GM23338 (cell line): ENCODE results near the gene HTR6. TPM values are rescaled to one million over a fixed set of nuclear protein-coding genes. Genes with fewer than 3 reads are reported as not detected.

ENCODE experiments used
- ATAC-seq: fragments of 200-7000 bp; cut with Tn5 transposase; 3 replicates; pipeline ENCODE4 v1.9.1; 2020
- DNase-seq: peaks from one replicate; pipeline ENCODE4 v3.0.0-alpha.2; 2015; ENCODE audit warnings: low spot score
- H2AFZ ChIP-seq: fragments of 200-600 bp; sonication (generic); 2 replicates; pipeline ENCODE4 v1.8.0; 2016; ENCODE audit warnings: antibody characterized with exemption, mild to moderate bottlenecking, moderate library complexity
- H3F3A ChIP-seq: fragments of 200-600 bp; sonication (generic); replicated peaks from 2 replicates; pipeline ENCODE4 v1.8.0; 2017; ENCODE audit warnings: antibody characterized with exemption, mixed run types, low read depth
- H3K27ac ChIP-seq: fragments of 200-600 bp; sonication (generic); 2 replicates; pipeline ENCODE4 v1.6.1; 2016; ENCODE audit warnings: low read depth
- H3K27me3 ChIP-seq: fragments of 200-600 bp; sonication (generic); 2 replicates; pipeline ENCODE4 v1.8.0; 2016; ENCODE audit warnings: mild to moderate bottlenecking, mixed run types, moderate library complexity; ENCODE audit not compliant: insufficient read depth
- H3K36me3 ChIP-seq: fragments of 200-600 bp; sonication (generic); 2 replicates; pipeline ENCODE4 v1.8.0; 2016; ENCODE audit warnings: mild to moderate bottlenecking; ENCODE audit not compliant: insufficient read depth
- H3K4me1 ChIP-seq: fragments of 200-600 bp; sonication (generic); 2 replicates; pipeline ENCODE4 v1.8.0; 2016; ENCODE audit warnings: mild to moderate bottlenecking, moderate library complexity; ENCODE audit not compliant: insufficient read depth
- H3K4me2 ChIP-seq: fragments of 200-600 bp; sonication (generic); 2 replicates; pipeline ENCODE4 v1.7.1; 2017; ENCODE audit warnings: mixed run types
- H3K4me3 ChIP-seq: fragments of 200-600 bp; sonication (generic); 2 replicates; pipeline ENCODE4 v1.6.1; 2016; ENCODE audit warnings: mixed run types
- H3K79me2 ChIP-seq: fragments of 200-600 bp; sonication (generic); replicated peaks from 2 replicates; pipeline ENCODE4 v1.8.0; 2017; ENCODE audit warnings: mild to moderate bottlenecking; ENCODE audit not compliant: insufficient read depth
- H3K9me2 ChIP-seq: fragments of 200-600 bp; sonication (generic); 2 replicates; pipeline ENCODE4 v1.8.0; 2017; ENCODE audit not compliant: insufficient read depth
- H4K20me1 ChIP-seq: fragments of 200-600 bp; sonication (generic); replicated peaks from 2 replicates; pipeline ENCODE4 v1.8.0; 2017; ENCODE audit warnings: mild to moderate bottlenecking; ENCODE audit not compliant: insufficient read depth
- H3K27ac Mint-ChIP-seq: 2 replicates; pipeline ENCODE4 v1.8.0; 2020; ENCODE audit warnings: inconsistent platforms, mild to moderate bottlenecking, moderate library complexity, mixed read lengths
- H3K27me3 Mint-ChIP-seq: 3 replicates; pipeline ENCODE4 v1.8.0; 2022; ENCODE audit warnings: low read depth, mild to moderate bottlenecking, moderate library complexity, mixed read lengths, inconsistent platforms; ENCODE audit not compliant: insufficient read depth, poor library complexity
- H3K36me3 Mint-ChIP-seq: 3 replicates; pipeline ENCODE4 v1.8.0; 2021; ENCODE audit warnings: low read depth, mild to moderate bottlenecking, inconsistent platforms, moderate library complexity, mixed read lengths
- H3K4me1 Mint-ChIP-seq: 3 replicates; pipeline ENCODE4 v1.8.0; 2020; ENCODE audit warnings: mild to moderate bottlenecking, inconsistent platforms, mixed read lengths
- H3K4me3 Mint-ChIP-seq: 3 replicates; pipeline ENCODE4 v1.8.0; 2021; ENCODE audit warnings: moderate library complexity, mild to moderate bottlenecking, inconsistent platforms, mixed read lengths
- H3K9me3 Mint-ChIP-seq: 3 replicates; pipeline ENCODE4 v1.8.0; 2020; ENCODE audit warnings: moderate library complexity, mild to moderate bottlenecking, inconsistent platforms, mixed read lengths
- CREB1 ChIP-seq: fragments of 250-450 bp; sonication (Bioruptor Pico); IDR thresholded peaks from 2 replicates; pipeline ENCODE4 v1.5.0; 2020; ENCODE audit warnings: low read depth, mild to moderate bottlenecking, moderate library complexity
- EZH2 ChIP-seq: fragments of 200-600 bp; sonication (generic); IDR thresholded peaks from one replicate; pipeline ENCODE4 v1.8.0; 2017; ENCODE audit warnings: antibody characterized with exemption, mild to moderate bottlenecking, low read depth; ENCODE audit not compliant: unreplicated experiment
- EZH2phosphoT487 ChIP-seq: fragments of 200-600 bp; sonication (generic); IDR thresholded peaks from one replicate; pipeline ENCODE4 v1.8.1; 2018; ENCODE audit warnings: antibody characterized with exemption; ENCODE audit not compliant: unreplicated experiment
- JUNB ChIP-seq: IDR thresholded peaks from one replicate; pipeline ENCODE4 v1.6.1; 2016; ENCODE audit warnings: antibody characterized with exemption; ENCODE audit not compliant: unreplicated experiment
- NANOG ChIP-seq: IDR thresholded peaks from 2 replicates; pipeline ENCODE4 v1.6.1; 2016; ENCODE audit warnings: antibody characterized with exemption, borderline replicate concordance
- POLR2AphosphoS5 ChIP-seq: IDR thresholded peaks from 2 replicates; pipeline ENCODE4 v1.6.1; 2016; ENCODE audit warnings: antibody characterized with exemption, low read depth
- STAT1 ChIP-seq: IDR thresholded peaks from one replicate; pipeline ENCODE4 v1.6.1; 2016; ENCODE audit warnings: antibody characterized with exemption; ENCODE audit not compliant: unreplicated experiment
- ZNF114 ChIP-seq: fragments of 250-450 bp; sonication (Bioruptor Pico); IDR thresholded peaks from 2 replicates; pipeline ENCODE4 v1.5.0; 2020; ENCODE audit warnings: mild to moderate bottlenecking, moderate library complexity
- ZNF331 ChIP-seq: fragments of 250-450 bp; sonication (Bioruptor Pico); IDR thresholded peaks from 2 replicates; pipeline ENCODE4 v1.5.0; 2020; ENCODE audit warnings: low read depth, mild to moderate bottlenecking, moderate library complexity
- polyA plus RNA-seq: library from polyadenylated mRNA; unstranded; fragments of >200 nt; fragmentation: Nextera tagmentation; extraction: Ambion mirVana; gene quantifications from 2 replicates; pipeline ENCODE4 v1.2.1, GENCODE V29; 2016
- total RNA-seq: library from RNA; depleted of rRNA; stranded (reverse); fragments of >200 nt; shearing (Covaris generic); gene quantifications from 2 replicates; pipeline ENCODE4 v1.2.3, GENCODE V29; 2014
- TF ChIP-seq, protein P1 (sequence below), 2 experiments: fragments of 200-600 bp in 1 of 2; sonication (generic) in 1 of 2; conservative IDR thresholded peaks; 2 replicates each; pipeline versions ENCODE4 v1.5.1 to v1.6.1; 2016 to 2017; ENCODE audit warnings: antibody characterized with exemption in 2 of 2, low read depth in 2 of 2, mild to moderate bottlenecking in 2 of 2, moderate library complexity in 1 of 2
- TF ChIP-seq, protein P2 (sequence below): fragments of 250-450 bp; sonication (Bioruptor Pico); IDR thresholded peaks from 2 replicates; pipeline ENCODE4 v1.5.0; 2020; ENCODE audit warnings: mild to moderate bottlenecking, moderate library complexity
- TF ChIP-seq, protein P3 (sequence below): IDR thresholded peaks from 2 replicates; pipeline ENCODE4 v1.6.1; 2016; ENCODE audit warnings: antibody characterized with exemption

HTR6 gene
- total and polyA plus RNA-seq, 2 experiments from 2014 or later, result 0.26 to 0.66 TPM

DNA sequence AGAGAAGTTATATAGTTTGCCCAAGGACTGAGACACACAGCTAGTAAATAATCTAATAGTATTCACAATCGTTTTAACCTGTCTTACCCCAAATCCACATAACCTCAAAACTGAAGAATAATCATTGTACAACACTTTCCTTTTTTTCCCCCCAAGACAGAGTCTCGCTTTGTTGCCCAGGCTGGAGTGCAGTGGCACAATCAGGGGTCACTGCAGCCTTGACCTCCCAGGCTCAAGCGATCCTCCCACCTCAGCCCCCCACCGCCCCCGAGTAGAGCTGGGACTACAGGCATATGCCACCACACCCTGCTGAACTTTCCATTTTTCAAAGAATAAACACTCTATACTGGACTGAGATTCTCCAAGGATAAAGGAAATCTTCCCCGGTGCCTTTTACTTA, 49.2 kb upstream of the HTR6 start (continued):
- TF ChIP-seq ZNF114 (CRISPR knock-in tag) (no peak), ZNF331 (CRISPR knock-in tag) (no peak), EZH2 (no peak), STAT1 (no peak)
- TF ChIP-seq, protein P1, sequence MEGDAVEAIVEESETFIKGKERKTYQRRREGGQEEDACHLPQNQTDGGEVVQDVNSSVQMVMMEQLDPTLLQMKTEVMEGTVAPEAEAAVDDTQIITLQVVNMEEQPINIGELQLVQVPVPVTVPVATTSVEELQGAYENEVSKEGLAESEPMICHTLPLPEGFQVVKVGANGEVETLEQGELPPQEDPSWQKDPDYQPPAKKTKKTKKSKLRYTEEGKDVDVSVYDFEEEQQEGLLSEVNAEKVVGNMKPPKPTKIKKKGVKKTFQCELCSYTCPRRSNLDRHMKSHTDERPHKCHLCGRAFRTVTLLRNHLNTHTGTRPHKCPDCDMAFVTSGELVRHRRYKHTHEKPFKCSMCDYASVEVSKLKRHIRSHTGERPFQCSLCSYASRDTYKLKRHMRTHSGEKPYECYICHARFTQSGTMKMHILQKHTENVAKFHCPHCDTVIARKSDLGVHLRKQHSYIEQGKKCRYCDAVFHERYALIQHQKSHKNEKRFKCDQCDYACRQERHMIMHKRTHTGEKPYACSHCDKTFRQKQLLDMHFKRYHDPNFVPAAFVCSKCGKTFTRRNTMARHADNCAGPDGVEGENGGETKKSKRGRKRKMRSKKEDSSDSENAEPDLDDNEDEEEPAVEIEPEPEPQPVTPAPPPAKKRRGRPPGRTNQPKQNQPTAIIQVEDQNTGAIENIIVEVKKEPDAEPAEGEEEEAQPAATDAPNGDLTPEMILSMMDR (conservative IDR thresholded peaks at IDR 0.05; ENCODE audit: low read depth in 2 of 2), result no peak

DNA sequence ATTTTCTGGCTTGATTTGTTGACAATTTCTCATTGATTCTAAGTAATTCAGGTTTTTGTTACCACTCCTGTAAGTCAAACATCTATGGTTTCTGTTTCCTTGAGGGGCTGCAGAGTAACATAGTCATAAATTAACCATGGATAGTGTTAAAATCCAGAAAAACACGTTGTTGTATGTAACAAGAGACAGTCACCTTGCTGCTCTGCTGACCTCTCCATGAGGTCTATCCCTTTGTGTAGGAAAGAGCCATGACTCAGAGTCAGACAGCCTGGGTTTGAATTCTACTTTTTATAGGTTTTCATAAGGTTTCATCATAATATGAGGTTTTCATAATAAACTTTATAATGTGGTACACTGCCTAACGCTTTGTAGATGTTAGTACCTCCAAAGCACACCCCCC, 48.2 kb upstream of the HTR6 start:
- no peaks in the 10 kb centered on the region for H3K9me2 ChIP-seq
- no peak overlapping the region for H3K27ac ChIP-seq
- no peak overlapping the region for H2AFZ ChIP-seq
- ATAC-seq (no peak), DNase-seq (no peak)
- Mint-ChIP-seq H3K4me3 (no peak overlapping the region), H3K27ac (no peak overlapping the region; the same call in 1 of the 2 replicates), H3K4me1 (peaks cover 15% of the 10 kb centered on the region), H3K27me3 (no peaks in the 10 kb centered on the region), H3K9me3 (no peaks in the 10 kb centered on the region), H3K36me3 (no peaks in the 10 kb centered on the region)
- TF ChIP-seq JUNB, result no peak
- no peak for TF ChIP-seq NANOG
- no peak for TF ChIP-seq CREB1
- no peak for TF ChIP-seq ZNF331 (CRISPR knock-in tag)
- H4K20me1 ChIP-seq, result peaks cover 12% of the 10 kb centered on the region
- no peak overlapping the region for H3K4me2 ChIP-seq
- no peaks in the 10 kb centered on the region; the same call in 1 of the 2 replicates for H3F3A ChIP-seq
- peaks cover 56% of the 10 kb centered on the region for H3K79me2 ChIP-seq
- no peaks in the 10 kb centered on the region for H3K27me3 ChIP-seq
- no peak overlapping the region for H3K4me3 ChIP-seq
- H3K36me3 ChIP-seq, result 0 out of 2 replicates have a peak, but pooled peaks cover 5% of the 10 kb centered on the region
- peaks cover 7% of the 10 kb centered on the region for H3K4me1 ChIP-seq

DNA sequence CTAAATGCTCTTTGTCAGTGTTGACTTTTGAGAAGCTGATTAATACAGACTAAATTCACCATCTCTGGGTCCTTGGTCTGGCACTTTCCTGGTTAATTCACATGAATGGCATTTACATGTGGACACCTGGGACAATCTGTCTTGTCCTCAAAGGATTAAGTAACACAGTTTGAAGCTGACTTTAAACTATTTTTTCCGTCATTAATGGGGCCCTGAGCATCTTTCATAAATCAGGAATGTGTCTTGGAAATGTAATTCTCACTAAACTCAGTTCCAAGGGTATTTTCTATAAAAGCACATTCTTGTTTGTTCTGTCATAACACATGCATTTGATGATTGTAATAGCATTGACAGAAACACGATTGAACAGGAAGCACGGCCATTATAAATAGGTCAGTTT, 47.3 kb upstream of the HTR6 start:
- H3K9me2 ChIP-seq, result no peaks in the 10 kb centered on the region
- ATAC-seq (no peak), DNase-seq (no peak)
- no peak overlapping the region for H2AFZ ChIP-seq
- H3K9me3 Mint-ChIP-seq, result no peaks in the 10 kb centered on the region
- H3K36me3 ChIP-seq, result 0 out of 2 replicates have a peak, but pooled peaks cover 5% of the 10 kb centered on the region
- no peak overlapping the region for H3K27ac ChIP-seq
- H4K20me1 ChIP-seq, result peaks cover 12% of the 10 kb centered on the region
- no peak overlapping the region for H3K4me2 ChIP-seq
- H3K4me3 ChIP-seq, result no peak overlapping the region
- H3K36me3 Mint-ChIP-seq, result no peaks in the 10 kb centered on the region
- peaks cover 15% of the 10 kb centered on the region for H3K4me1 Mint-ChIP-seq
- H3F3A ChIP-seq, result no peaks in the 10 kb centered on the region; the same call in 1 of the 2 replicates
- H3K4me3 Mint-ChIP-seq, result no peak overlapping the region
- peaks cover 62% of the 10 kb centered on the region for H3K79me2 ChIP-seq
- H3K27me3 Mint-ChIP-seq, result no peaks in the 10 kb centered on the region
- no peak overlapping the region for H3K27ac Mint-ChIP-seq
- H3K27me3 ChIP-seq, result no peaks in the 10 kb centered on the region
- peaks cover 7% of the 10 kb centered on the region for H3K4me1 ChIP-seq
- TF ChIP-seq POLR2AphosphoS5 (no peak), CREB1 (no peak), EZH2phosphoT487 (no peak), STAT1 (no peak), ZNF114 (CRISPR knock-in tag) (no peak)
- TF ChIP-seq, protein P2, sequence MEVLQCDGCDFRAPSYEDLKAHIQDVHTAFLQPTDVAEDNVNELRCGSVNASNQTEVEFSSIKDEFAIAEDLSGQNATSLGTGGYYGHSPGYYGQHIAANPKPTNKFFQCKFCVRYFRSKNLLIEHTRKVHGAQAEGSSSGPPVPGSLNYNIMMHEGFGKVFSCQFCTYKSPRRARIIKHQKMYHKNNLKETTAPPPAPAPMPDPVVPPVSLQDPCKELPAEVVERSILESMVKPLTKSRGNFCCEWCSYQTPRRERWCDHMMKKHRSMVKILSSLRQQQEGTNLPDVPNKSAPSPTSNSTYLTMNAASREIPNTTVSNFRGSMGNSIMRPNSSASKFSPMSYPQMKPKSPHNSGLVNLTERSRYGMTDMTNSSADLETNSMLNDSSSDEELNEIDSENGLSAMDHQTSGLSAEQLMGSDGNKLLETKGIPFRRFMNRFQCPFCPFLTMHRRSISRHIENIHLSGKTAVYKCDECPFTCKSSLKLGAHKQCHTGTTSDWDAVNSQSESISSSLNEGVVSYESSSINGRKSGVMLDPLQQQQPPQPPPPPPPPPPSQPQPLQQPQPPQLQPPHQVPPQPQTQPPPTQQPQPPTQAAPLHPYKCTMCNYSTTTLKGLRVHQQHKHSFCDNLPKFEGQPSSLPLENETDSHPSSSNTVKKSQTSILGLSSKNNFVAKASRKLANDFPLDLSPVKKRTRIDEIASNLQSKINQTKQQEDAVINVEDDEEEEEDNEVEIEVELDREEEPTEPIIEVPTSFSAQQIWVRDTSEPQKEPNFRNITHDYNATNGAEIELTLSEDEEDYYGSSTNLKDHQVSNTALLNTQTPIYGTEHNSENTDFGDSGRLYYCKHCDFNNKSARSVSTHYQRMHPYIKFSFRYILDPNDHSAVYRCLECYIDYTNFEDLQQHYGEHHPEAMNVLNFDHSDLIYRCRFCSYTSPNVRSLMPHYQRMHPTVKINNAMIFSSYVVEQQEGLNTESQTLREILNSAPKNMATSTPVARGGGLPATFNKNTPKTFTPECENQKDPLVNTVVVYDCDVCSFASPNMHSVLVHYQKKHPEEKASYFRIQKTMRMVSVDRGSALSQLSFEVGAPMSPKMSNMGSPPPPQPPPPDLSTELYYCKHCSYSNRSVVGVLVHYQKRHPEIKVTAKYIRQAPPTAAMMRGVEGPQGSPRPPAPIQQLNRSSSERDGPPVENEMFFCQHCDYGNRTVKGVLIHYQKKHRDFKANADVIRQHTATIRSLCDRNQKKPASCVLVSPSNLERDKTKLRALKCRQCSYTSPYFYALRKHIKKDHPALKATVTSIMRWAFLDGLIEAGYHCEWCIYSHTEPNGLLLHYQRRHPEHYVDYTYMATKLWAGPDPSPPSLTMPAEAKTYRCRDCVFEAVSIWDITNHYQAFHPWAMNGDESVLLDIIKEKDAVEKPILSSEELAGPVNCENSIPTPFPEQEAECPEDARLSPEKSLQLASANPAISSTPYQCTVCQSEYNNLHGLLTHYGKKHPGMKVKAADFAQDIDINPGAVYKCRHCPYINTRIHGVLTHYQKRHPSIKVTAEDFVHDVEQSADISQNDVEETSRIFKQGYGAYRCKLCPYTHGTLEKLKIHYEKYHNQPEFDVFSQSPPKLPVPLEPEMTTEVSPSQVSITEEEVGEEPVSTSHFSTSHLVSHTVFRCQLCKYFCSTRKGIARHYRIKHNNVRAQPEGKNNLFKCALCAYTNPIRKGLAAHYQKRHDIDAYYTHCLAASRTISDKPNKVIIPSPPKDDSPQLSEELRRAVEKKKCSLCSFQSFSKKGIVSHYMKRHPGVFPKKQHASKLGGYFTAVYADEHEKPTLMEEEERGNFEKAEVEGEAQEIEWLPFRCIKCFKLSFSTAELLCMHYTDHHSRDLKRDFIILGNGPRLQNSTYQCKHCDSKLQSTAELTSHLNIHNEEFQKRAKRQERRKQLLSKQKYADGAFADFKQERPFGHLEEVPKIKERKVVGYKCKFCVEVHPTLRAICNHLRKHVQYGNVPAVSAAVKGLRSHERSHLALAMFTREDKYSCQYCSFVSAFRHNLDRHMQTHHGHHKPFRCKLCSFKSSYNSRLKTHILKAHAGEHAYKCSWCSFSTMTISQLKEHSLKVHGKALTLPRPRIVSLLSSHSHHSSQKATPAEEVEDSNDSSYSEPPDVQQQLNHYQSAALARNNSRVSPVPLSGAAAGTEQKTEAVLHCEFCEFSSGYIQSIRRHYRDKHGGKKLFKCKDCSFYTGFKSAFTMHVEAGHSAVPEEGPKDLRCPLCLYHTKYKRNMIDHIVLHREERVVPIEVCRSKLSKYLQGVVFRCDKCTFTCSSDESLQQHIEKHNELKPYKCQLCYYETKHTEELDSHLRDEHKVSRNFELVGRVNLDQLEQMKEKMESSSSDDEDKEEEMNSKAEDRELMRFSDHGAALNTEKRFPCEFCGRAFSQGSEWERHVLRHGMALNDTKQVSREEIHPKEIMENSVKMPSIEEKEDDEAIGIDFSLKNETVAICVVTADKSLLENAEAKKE (CRISPR knock-in tag), result no peak
- TF ChIP-seq, protein P3, sequence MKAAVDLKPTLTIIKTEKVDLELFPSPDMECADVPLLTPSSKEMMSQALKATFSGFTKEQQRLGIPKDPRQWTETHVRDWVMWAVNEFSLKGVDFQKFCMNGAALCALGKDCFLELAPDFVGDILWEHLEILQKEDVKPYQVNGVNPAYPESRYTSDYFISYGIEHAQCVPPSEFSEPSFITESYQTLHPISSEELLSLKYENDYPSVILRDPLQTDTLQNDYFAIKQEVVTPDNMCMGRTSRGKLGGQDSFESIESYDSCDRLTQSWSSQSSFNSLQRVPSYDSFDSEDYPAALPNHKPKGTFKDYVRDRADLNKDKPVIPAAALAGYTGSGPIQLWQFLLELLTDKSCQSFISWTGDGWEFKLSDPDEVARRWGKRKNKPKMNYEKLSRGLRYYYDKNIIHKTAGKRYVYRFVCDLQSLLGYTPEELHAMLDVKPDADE, result no peak
